Panc1 (cell line): ENCODE data around the gene NSD2.

Experiments
- CTCF ChIP-seq: fragments of 450-650 bp; IDR thresholded peaks from 2 replicates; pipeline ENCODE4 v1.5.1; 2017; ENCODE audit warnings: mild to moderate bottlenecking
- REST ChIP-seq, 2 experiments: IDR thresholded peaks; 2 replicates each; pipeline ENCODE4 v1.6.1; 2011 to 2012; ENCODE audit warnings: low read depth in 2 of 2, control low read depth in 1 of 2, low read length in 1 of 2, mild to moderate bottlenecking in 1 of 2, moderate library complexity in 1 of 2; ENCODE audit not compliant: insufficient read depth in 1 of 2
- SIN3A ChIP-seq: IDR thresholded peaks from 2 replicates; pipeline ENCODE4 v1.6.1; 2012; ENCODE audit warnings: low read depth, mild to moderate bottlenecking, low read length, moderate library complexity, borderline replicate concordance; ENCODE audit not compliant: insufficient read depth

- no peak for TF ChIP-seq CTCF
- TF ChIP-seq SIN3A, result no peak
- no peak for TF ChIP-seq REST (IDR thresholded peaks at IDR 0.05; ENCODE audit: insufficient read depth in 1 of 2, low read depth in 2 of 2, low read length in 1 of 2)
Observed at GRCh38 chr4:2024683-2025082, 153.5 kb downstream of the NSD2 start.
